ENCODE data around the gene LYRM4.

GRCh38 chr6:5197084-5197483, 63.7 kb downstream of the LYRM4 start:
- no peak for TF ChIP-seq KLF9 (tag by site-specific recombination; IDR thresholded peaks at IDR 0.05; ENCODE audit: low read depth)
- TF ChIP-seq, protein P1, sequence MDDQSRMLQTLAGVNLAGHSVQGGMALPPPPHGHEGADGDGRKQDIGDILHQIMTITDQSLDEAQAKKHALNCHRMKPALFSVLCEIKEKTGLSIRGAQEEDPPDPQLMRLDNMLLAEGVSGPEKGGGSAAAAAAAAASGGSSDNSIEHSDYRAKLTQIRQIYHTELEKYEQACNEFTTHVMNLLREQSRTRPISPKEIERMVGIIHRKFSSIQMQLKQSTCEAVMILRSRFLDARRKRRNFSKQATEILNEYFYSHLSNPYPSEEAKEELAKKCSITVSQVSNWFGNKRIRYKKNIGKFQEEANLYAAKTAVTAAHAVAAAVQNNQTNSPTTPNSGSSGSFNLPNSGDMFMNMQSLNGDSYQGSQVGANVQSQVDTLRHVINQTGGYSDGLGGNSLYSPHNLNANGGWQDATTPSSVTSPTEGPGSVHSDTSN (CRISPR knock-in tag; IDR thresholded peaks at IDR 0.05), result no peak
- TF ChIP-seq, protein P2, sequence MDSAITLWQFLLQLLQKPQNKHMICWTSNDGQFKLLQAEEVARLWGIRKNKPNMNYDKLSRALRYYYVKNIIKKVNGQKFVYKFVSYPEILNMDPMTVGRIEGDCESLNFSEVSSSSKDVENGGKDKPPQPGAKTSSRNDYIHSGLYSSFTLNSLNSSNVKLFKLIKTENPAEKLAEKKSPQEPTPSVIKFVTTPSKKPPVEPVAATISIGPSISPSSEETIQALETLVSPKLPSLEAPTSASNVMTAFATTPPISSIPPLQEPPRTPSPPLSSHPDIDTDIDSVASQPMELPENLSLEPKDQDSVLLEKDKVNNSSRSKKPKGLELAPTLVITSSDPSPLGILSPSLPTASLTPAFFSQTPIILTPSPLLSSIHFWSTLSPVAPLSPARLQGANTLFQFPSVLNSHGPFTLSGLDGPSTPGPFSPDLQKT (IDR thresholded peaks at IDR 0.05; ENCODE audit: borderline replicate concordance, low read depth, low read length), result no peak
- no peak for TF ChIP-seq YY1 (tag by site-specific recombination; IDR thresholded peaks at IDR 0.05)

Data from HEK293 (cell line).